GM23248 (cell line): ENCODE data around the gene CCDC74B.
"Not testable (repeated sequence)": the region's sequence is repeated elsewhere in the genome, so short reads cannot be mapped to it uniquely, and the experiment has no call there.

Experiments used
- EZH2 ChIP-seq: fragments of 200-600 bp; sonication (generic); IDR thresholded peaks from 2 replicates; pipeline ENCODE4 v1.6.1; 2018; ENCODE audit warnings: antibody characterized with exemption, mild to moderate bottlenecking; ENCODE audit not compliant: insufficient read depth, poor library complexity, severe bottlenecking
- EZH2phosphoT487 ChIP-seq: fragments of 200-600 bp; sonication (generic); IDR thresholded peaks from 2 replicates; pipeline ENCODE4 v1.6.1; 2018; ENCODE audit warnings: antibody characterized with exemption, moderate library complexity, mild to moderate bottlenecking, low read depth; ENCODE audit not compliant: insufficient read depth

GRCh38 chr2:130188958-130189357, 44.0 kb upstream of the CCDC74B start:
- TF ChIP-seq EZH2, EZH2phosphoT487: not testable (repeated sequence)
